ENCODE measurements around the gene FKBP1A.

- TF ChIP-seq CTCF (IDR thresholded peaks at IDR 0.05) (no peak), POLR2A (IDR thresholded peaks at IDR 0.05) (no peak), POLR2AphosphoS5 (IDR thresholded peaks at IDR 0.05) (no peak)
These were observed 33.5 kb upstream of the FKBP1A start for GRCh38 chr20:1426231-1426849.

Data from sigmoid colon (tissue), 4 donors.